ENCODE results near the gene STK11IP. TPM values are rescaled to one million over a fixed set of nuclear protein-coding genes. Genes with fewer than 3 reads are reported as not detected.

STK11IP gene
- total and polyA plus RNA-seq, 3 donors from 2014 or later, result 81.9 to 134 (median 130) TPM

DNA sequence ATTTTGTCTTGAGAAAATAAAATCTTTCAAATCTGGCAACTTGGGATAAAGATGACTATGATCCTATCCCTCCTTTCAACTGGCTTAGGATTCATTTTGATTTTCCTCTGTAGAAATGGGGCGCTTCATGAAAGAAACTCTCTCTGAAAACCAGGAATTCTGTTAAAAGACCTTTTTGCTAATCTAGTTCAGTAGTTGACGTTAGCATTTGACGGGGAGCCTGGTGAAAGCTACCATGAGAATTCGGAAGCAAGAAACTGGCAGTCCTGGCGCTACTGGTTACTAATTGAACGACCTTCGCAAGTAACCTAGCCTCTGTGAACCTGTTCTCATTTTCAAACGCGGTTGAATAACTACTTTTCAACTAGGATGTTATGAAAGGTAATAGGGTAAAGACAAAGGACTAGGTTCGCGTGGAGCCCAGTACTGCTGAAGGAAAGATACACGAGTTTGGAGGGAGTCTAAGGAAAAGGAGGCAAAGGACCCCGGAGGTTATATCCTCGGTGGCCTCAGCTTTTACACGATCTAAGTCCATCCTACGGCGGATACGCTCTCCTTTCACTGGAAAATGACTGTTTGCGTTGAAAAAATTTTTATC lies 604 bp upstream of the STK11IP start:
- peak overlapping the region; percentile 68 to 78 for H3K4me3 ChIP-seq
- H3K36me3 ChIP-seq (ENCODE audit: low read depth, missing control alignments), result no peaks in the 10 kb centered on the region
- H3K27ac ChIP-seq, result peak overlapping the region; percentile 77 to 96
- intact Hi-C loops (cut with DNase I; ENCODE audit: low total_unique reads), result no loop called here
- H3K27me3 ChIP-seq, result no peaks in the 10 kb centered on the region
- WGBS, 2 donors, result 5 to 6% methylated on average over 19 of the region's 19 CpGs
- DNase-seq, result no peak
- H3K9me3 ChIP-seq, result no peaks in the 10 kb centered on the region
- TF ChIP-seq, protein P1, sequence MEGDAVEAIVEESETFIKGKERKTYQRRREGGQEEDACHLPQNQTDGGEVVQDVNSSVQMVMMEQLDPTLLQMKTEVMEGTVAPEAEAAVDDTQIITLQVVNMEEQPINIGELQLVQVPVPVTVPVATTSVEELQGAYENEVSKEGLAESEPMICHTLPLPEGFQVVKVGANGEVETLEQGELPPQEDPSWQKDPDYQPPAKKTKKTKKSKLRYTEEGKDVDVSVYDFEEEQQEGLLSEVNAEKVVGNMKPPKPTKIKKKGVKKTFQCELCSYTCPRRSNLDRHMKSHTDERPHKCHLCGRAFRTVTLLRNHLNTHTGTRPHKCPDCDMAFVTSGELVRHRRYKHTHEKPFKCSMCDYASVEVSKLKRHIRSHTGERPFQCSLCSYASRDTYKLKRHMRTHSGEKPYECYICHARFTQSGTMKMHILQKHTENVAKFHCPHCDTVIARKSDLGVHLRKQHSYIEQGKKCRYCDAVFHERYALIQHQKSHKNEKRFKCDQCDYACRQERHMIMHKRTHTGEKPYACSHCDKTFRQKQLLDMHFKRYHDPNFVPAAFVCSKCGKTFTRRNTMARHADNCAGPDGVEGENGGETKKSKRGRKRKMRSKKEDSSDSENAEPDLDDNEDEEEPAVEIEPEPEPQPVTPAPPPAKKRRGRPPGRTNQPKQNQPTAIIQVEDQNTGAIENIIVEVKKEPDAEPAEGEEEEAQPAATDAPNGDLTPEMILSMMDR (IDR thresholded peaks at IDR 0.05), result no peak
- TF ChIP-seq POLR2A (IDR thresholded peaks at IDR 0.05), result no peak
- peaks cover 32% of the 10 kb centered on the region for H3K4me1 ChIP-seq

DNA sequence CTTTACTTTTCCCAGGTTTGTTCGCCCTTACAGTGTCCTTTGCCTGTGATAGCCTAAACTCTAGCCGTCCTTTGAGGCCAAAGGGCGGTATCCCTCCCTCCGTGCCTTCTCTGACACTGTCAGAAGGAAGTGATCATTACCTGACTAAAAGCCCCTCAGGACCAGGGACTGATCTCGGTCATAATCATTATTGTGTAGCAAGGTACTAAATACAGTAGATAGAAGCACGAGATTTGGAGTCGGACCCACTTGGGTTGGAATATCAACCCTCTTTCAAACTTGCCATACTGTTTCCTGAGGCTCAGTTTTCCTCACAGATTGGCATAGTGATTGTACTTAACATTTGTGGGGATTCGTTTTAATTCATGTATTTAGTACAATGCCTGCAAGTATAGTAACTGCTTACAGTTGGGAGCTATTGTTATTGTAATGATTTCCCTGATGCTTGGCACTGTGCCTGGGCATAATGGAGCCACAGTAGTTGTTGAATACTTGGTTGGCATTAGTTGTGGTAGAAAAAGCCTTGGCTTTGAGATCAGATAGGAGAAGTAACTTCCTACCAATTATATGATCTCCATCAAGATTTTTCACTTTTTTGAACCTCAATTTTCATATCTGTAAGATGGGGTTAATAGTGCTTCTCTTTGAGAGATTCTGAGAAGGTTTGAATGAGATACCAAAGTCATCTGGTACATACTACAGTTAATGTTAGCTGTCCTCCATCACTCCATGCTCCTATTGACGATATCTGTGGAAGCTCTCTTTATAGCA lies 836 bp downstream of the STK11IP start:
- Histone ChIP-seq H3K4me1 (peaks cover 33% of the 10 kb centered on the region), H3K4me3 (peak overlapping the region; percentile 68 to 78), H3K36me3 (ENCODE audit: low read depth, missing control alignments) (no peaks in the 10 kb centered on the region), H3K27ac (peak overlapping the region; percentile 77 to 96), H3K9me3 (no peaks in the 10 kb centered on the region), H3K27me3 (no peaks in the 10 kb centered on the region)
- TF ChIP-seq, protein P1 (IDR thresholded peaks at IDR 0.05), result no peak
- no peak for TF ChIP-seq POLR2A (IDR thresholded peaks at IDR 0.05)
- WGBS, 2 donors, result 20 to 23% methylated on average over 9 of the region's 9 CpGs
- intact Hi-C loops (cut with DNase I; ENCODE audit: low total_unique reads), result no loop called here
- no peak for DNase-seq

- no peaks in the 10 kb centered on the region for H3K27me3 ChIP-seq
- intact Hi-C loops (cut with DNase I; ENCODE audit: low total_unique reads), result no loop called here
- 80 to 85% methylated on average over 5 of the region's 5 CpGs for WGBS, 2 donors
- DNase-seq, result no peak
- peak overlapping the region; percentile 6 to 76 for H3K27ac ChIP-seq
- H3K4me3 ChIP-seq, result no peak overlapping the region
- H3K4me1 ChIP-seq, result peaks cover 52% of the 10 kb centered on the region
- H3K36me3 ChIP-seq (ENCODE audit: low read depth, missing control alignments), result no peaks in the 10 kb centered on the region
- no peak for TF ChIP-seq POLR2A (IDR thresholded peaks at IDR 0.05)
- H3K9me3 ChIP-seq, result no peaks in the 10 kb centered on the region
Measured at GRCh38 chr2:219603771-219604170, 6.1 kb downstream of the STK11IP start.

- 37 to 46% methylated on average over 2 to 6 of the region's 6 CpGs for WGBS, 2 donors
- no peak for TF ChIP-seq POLR2A (IDR thresholded peaks at IDR 0.05)
- TF ChIP-seq, protein P1 (IDR thresholded peaks at IDR 0.05), result no peak
- DNase-seq, result no peak
- peak overlapping the region; percentile 76 to 90 for H3K27ac ChIP-seq
- H3K4me1 ChIP-seq, result peaks cover 68% of the 10 kb centered on the region
- H3K9me3 ChIP-seq, result no peaks in the 10 kb centered on the region
- H3K27me3 ChIP-seq, result no peaks in the 10 kb centered on the region
- intact Hi-C loops (cut with DNase I; ENCODE audit: low total_unique reads), result no loop called here
- no peak overlapping the region for H3K4me3 ChIP-seq
- no peaks in the 10 kb centered on the region for H3K36me3 ChIP-seq (ENCODE audit: low read depth, missing control alignments)
Measured at GRCh38 chr2:219605607-219605954, 7.9 kb downstream of the STK11IP start.

GRCh38 chr2:219607931-219608330 lies 10.3 kb downstream of the STK11IP start:
- DNase-seq, result no peak
- Histone ChIP-seq H3K27me3 (no peaks in the 10 kb centered on the region), H3K27ac (peak overlapping the region; percentile 84 to 90), H3K9me3 (no peaks in the 10 kb centered on the region), H3K36me3 (ENCODE audit: low read depth, missing control alignments) (no peaks in the 10 kb centered on the region), H3K4me3 (no peak overlapping the region), H3K4me1 (peaks cover 79% of the 10 kb centered on the region)
- TF ChIP-seq, protein P1 (IDR thresholded peaks at IDR 0.05), result no peak
- TF ChIP-seq POLR2A (IDR thresholded peaks at IDR 0.05), result no peak
- intact Hi-C loops (cut with DNase I; ENCODE audit: low total_unique reads), result no loop called here
- WGBS, 2 donors, result 60 to 79% methylated on average over 14 to 15 of the region's 15 CpGs
